Cerebellar nuclear complex (tissue), 1 donor: ENCODE data around the gene PTP4A2.

ENCODE experiments used
- DNase-seq, 2 experiments: peaks; one replicate each; lab custom pipeline; 2025; lab: John Stamatoyannopoulos, UW

Gene PTP4A2

GRCh38 chr1:31938184-31938975 lies at the start of gene PTP4A2:
Gene PTP4A2, minus strand, starts transcription at chr1:31938368. Its CDS starts 19,303 bp downstream, at chr1:31919065.
- DNase-seq: peak; percentile 21

DNA sequence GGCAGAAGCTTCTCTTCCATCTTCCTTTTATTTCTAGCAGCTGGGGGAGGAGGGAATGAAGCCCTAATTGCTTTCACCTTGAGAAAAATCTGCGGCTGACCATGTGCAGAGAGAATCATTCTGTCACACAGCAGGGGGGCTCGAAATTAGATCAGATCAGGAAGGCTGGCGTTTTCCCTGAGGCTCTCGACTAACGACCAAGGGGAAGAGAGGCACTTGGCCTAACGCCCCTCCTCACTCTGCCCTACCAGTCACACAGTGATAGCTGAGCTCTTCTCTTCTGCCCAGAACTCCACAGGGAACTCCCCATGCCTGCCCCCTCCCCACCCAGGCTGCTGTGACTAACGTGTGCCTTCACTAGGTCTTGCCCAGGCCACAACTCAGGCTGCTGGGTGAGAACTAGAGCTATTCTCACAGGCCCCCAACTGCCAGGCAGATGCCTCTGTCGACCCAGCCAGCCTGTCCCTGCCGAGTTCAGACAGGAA lies 49.0 kb upstream of the PTP4A2 start:
- no peak for DNase-seq

DNA sequence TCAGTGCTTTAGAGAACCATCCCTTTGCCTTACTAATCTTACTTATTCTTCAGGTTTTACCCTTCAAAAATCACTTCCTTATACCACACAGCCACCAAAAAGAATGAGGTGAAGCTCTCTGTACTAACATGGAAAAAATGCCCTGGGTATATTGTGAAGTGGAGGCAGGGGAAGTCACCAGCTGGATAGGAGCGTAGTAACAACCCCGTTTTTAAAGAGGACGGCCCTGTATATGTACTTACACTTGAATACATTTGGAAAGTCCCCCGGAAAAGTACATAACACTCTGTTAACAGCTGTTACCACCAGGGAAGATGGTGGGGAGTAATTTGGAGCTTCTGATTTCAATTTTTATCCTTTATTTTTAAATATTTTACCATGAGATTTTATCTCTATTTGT lies 47.3 kb upstream of the PTP4A2 start:
- DNase-seq: no peak

GRCh38 chr1:31984419-31985347 lies 46.5 kb upstream of the PTP4A2 start:
- no peak for DNase-seq

GRCh38 chr1:31981972-31982371 lies 43.8 kb upstream of the PTP4A2 start:
- DNase-seq: no peak

DNA sequence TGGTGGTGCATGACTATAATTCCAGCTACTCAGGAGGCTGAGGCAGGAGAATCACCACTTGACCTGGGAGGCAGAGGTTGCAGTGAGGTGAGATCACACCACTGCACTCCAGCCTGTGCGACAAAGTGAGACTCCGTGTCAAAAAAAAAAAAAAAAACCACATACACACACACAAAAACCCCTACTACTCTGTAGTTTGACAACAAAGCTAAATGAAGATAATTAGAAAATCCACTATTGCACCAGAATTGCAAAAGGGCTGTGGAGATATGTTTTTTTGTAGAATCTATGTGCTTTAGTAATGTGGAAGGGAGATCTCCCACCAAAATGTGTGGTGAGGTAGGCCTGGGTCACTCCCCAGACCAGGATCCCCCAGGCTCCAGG lies 43.3 kb upstream of the PTP4A2 start:
- DNase-seq: no peak

DNA sequence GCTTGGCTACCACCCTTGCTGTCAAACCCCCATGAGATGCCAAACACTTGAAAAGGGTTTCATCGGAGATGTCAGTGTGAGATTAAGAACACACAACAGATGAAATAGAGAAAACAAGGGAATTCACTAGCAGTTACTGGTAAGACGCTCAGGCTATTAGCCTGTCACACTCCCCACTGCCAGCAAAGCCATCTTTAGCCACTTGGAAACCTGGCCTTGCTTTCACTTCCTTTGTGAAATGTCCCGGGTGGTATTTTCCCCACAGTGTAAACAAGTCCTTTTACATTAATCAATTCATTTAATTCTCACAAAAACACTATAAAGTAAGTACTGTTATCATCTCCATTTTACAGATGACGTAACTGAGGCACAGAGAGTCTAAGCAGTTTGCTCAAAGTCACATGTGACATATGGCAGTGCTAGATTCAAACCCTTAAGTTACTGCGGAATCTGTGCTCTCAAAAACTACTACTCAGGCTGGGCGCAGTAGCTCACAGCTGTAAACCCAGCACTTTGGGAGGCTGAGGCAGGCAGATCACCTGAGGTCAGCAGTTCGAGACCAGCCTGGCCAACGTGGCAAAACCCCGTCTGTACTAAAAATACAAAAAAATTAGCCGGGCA lies 42.8 kb upstream of the PTP4A2 start:
- no peak for DNase-seq

- DNase-seq: no peak
Measured at GRCh38 chr1:31978843-31979400, 40.8 kb upstream of the PTP4A2 start.

GRCh38 chr1:31977385-31978131 lies 39.4 kb upstream of the PTP4A2 start:
- no peak for DNase-seq

DNA sequence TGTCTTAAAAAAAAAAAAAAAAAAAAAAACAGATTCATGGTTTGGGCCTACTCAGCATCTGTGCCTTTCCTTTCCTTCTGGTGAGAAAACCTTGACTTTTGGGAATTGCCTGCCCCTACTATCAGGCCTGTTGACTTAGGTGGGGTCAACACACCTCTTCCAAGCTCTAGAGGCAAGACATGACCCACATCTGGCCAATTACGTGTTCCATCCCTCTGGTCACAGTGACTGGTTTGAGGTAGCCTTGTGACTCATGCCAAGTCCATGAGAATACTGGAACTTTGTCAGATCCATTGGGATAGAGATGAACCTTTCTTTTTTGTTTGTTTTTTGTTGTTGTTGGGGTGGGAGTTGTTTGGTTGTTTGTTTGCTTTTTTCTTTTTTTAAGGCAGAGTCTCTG lies 38.2 kb upstream of the PTP4A2 start:
- no peak for DNase-seq

DNA sequence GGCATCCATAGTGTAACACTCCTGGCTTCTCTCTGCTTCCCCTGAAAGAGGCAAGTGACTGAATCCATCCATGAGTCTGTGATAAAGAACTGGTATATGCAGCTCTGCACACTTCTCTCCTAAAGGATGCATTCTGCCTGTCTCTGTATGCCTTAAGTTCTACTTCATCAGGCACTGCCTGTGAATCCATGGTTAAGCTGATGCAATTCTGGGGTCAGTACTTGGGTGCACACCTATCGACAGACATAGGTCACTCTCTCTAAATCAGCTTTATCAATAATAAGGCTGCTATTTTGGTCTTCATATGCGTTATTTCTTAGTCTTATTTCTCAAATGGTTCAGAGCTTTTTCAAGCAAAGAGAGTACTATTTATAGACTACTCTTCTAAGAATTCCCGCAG lies 32.7 kb upstream of the PTP4A2 start:
- DNase-seq: no peak

- DNase-seq: no peak
Measured at GRCh38 chr1:31961536-31961935, 23.4 kb upstream of the PTP4A2 start.

DNA sequence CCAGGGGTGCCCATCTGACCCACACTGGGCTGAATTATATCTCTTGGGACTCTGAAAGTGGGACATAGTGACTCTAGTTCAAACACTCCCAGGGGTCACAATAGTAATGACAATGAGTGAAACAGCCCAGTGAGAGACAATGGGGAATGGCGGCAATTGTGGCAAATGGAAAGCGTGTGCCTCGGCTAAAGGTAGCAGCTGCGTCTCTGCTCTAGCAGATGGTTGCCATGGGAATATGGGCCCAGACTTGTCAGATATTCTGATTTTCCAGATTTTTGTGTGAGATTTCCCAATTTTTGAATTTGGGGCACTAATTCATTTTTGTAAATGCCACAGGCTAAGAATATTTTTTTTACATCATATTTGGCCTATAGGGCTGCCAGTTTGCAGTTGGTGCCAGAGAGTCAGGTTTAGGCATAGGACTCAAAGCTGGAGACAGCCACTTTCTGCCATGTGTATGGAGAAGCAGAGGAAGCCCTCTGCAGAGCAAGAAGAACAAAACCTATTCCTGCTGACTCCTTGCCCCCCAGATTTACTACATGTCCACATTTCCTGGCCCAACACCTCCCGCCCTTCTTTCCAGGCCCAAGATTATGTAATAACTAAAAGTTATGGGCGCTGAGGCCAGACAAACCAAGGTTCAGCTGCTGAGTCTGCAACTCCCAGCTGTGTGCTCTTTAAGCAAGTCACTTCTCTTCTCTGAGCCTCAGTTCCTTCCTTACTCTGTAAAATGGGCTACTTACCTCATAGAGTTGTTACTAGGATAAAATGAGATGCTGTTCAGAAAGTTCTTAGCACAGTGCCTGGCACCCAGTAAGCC lies 21.6 kb upstream of the PTP4A2 start:
- DNase-seq: no peak

DNA sequence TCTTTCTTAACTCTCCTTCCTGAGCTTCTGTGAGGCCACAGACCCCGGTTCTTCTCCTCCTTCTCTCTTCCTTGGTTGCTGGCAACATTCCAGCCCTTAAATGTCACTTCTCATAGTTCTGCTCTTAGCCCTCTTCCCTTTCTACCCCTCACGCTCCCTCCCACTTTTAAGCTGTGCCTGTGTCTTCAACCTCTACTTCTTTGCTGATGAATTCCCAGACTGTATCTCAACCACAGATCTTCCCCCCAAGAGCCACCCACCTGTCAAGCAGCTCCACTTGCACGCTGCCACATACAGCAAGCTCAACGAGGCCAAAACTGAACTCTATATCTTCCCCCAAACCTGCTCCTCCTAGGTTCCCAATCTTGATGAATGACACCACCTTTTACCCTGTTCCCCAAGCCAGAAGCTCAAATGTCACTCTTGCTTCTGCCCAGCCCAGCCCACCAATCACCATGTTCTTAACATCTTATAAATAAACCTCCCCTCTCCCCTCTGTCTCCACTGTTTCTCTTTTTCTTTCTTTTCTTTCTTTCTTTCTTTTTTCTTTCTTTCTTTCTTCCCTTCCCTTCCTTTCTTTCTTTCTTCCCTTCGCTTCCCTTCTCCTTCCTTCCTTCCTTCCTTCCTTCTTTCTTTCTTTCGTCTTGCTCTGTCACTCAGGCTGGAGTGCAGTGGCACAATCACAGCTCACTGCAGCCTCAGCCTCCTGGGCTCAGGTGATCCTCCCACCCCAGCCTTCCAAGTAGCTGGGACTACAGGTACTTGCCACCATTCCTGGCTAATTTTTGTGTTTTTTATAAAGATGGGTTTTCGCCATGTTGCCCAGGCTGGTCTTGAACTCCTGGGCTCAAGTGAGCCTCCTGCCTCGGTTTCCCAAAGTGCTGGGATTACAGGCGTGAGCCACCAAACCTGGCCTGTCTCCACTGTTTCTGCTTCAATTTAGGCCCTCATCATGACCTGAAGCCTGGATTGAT lies 19.8 kb upstream of the PTP4A2 start:
- DNase-seq: no peak

DNA sequence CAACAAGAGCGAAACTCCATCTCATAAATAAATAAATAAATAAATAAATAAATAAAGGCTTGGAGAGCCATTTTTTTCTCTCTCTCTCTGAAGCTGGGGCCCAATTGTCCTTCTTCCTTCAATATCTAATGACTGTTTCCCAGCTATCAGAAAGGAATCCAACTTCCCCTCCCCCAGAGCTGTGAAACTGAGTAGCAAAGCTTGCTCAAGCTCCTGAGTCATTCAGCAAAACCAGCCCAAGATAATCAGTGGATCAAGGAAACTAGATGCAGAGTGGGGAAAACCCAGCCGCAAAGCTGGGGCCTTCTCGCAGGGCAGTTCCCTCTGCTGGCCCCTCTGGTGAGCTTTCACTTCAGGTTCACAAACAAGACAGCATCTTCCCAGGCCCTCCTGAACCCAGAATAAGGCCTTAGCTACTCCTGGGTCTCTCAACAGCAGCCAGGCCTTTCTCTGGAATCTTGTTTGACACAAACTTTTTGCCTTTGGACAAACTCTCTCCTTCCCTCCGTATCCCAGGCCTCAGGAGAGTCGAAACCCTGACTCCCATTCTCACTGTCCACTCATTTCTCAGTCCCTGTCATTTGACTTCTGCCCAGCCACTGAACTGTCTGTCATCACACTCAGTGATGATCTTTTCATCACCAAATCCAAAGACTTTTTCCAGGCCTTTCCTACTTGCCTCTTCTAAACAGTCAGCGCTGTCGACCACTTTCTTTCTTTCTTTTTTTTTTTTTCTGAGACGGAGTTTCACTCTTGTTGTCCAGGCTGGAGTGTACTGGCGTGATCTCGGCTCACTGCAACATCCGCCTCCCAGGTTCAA lies 18.0 kb upstream of the PTP4A2 start:
- DNase-seq: no peak

DNA sequence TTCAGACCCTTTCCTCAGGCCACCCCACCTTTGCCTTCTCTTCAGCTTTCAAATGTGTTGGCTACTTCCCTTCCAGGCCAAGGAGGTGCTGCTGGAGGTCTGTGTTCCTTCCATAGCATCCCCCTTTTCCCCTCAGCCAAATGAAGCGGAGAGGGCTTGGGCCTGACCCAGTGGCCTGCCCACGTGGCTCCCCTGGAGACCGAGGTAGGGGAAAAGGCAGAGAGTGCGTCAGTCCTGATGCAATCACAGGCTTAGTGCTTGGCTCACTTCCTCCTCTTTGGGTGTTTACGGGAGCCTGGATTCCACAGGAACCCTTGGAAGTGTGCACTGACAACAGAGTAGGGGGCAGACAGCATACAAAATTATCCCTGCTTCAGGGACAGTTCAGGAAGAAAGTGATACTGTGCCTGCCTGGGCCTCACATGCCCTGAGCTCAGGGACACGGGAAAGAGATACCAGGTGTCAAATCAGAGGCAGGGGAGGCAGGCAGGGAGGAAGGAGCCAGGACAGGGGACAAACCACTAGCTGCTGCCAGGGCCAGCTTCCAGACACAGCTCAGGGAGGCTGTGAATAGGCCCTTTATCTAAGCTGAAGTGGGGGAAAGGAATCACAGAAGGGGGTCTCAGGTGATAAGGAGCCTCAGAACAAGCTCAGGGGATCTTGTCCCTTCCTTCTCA lies 16.6 kb upstream of the PTP4A2 start:
- no peak for DNase-seq

DNA sequence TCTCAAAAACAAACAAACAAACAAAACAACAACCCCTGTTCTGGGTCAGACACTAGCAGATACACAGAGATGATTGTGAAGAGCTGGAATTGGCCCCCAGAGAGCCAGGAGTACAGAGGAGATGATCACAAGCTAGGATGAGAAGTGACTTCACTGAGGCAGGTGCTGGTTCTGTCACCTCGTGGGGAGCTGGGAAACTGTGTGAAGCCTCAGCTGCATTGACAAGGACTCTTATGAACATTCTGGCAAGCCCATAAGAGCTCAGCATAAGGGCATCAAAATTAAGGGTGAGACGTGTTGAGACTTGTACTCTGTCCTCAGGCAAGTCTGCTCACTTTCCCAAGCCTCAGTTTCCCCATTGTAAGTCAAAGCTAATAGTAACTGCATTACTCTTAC lies 14.7 kb upstream of the PTP4A2 start:
- DNase-seq: no peak

DNA sequence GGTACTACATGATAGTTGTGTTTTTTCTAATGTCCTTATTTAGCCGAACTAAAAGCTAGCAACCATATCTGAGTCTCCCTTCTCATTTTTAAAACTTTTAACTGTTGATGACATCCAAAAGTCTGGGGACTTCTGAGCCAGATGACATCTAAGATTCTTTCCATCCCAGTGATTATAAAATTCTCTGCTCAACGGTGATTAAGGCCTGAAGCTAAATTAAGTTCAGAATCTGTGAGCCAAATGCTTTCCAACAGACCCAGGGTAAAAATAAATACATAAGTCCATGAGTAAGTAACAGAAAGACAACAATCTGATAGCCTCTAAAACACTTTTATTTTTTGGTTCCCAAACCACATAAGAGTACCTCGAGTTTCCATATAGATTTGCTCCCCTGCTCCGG lies 13.1 kb upstream of the PTP4A2 start:
- DNase-seq: no peak
